Activated effector memory CD4-positive, alpha-beta T cell treated with Interleukin-2 at 50 U/mL for 16 hours (primary cell): ENCODE results near the gene APP.
"Not testable (repeated sequence)": the region's sequence is repeated elsewhere in the genome, so short reads cannot be mapped to it uniquely, and the experiment has no call there.

ENCODE experiments used
- DNase-seq: peaks from one replicate; pipeline ENCODE4 v3.0.0-alpha.2; 2020

APP gene

GRCh38 chr21:26012482-26012881 is 158.1 kb downstream of the APP start:
- DNase-seq = not testable (repeated sequence)

- no peak for DNase-seq
Measured at GRCh38 chr21:26011292-26011940, 159.2 kb downstream of the APP start.

- no peak for DNase-seq
Measured at GRCh38 chr21:26007951-26008498, 162.5 kb downstream of the APP start.

GRCh38 chr21:26005464-26005863 is 165.1 kb downstream of the APP start:
- no peak for DNase-seq

- no peak for DNase-seq
Measured at GRCh38 chr21:26003404-26003803, 167.2 kb downstream of the APP start.

GRCh38 chr21:26001356-26001755 is 169.2 kb downstream of the APP start:
- no peak for DNase-seq

- DNase-seq = peak; percentile 12
Measured at GRCh38 chr21:25999921-26000582, 170.5 kb downstream of the APP start.

GRCh38 chr21:25997788-25998611 is 172.6 kb downstream of the APP start:
- no peak for DNase-seq

GRCh38 chr21:25995278-25995677 is 175.3 kb downstream of the APP start:
- DNase-seq = no peak

- no peak for DNase-seq
Measured at GRCh38 chr21:25994758-25995163, 175.8 kb downstream of the APP start.

GRCh38 chr21:25988738-25989137 is 181.8 kb downstream of the APP start:
- no peak for DNase-seq

- no peak for DNase-seq
Measured at GRCh38 chr21:25987531-25987930, 183.0 kb downstream of the APP start.

GRCh38 chr21:25986928-25987327 is 183.6 kb downstream of the APP start:
- DNase-seq = no peak

- DNase-seq = no peak
Measured at GRCh38 chr21:25985990-25986389, 184.6 kb downstream of the APP start.

GRCh38 chr21:25984538-25984937 is 186.0 kb downstream of the APP start:
- DNase-seq = no peak

GRCh38 chr21:25983745-25984144 is 186.8 kb downstream of the APP start:
- no peak for DNase-seq

GRCh38 chr21:25980710-25981109 is 189.9 kb downstream of the APP start:
- no peak for DNase-seq

- no peak for DNase-seq
Measured at GRCh38 chr21:25979845-25980616, 190.5 kb downstream of the APP start.

- no peak for DNase-seq
Measured at GRCh38 chr21:25977068-25977611, 193.4 kb downstream of the APP start.

GRCh38 chr21:25974964-25975363 is 195.6 kb downstream of the APP start:
- DNase-seq = no peak

GRCh38 chr21:25970254-25970930 is 200.2 kb downstream of the APP start:
- DNase-seq = no peak

GRCh38 chr21:25967901-25968438 is 202.6 kb downstream of the APP start:
- no peak for DNase-seq
